ENCODE measurements around the gene CELA3B.

CELA3B gene

DNA sequence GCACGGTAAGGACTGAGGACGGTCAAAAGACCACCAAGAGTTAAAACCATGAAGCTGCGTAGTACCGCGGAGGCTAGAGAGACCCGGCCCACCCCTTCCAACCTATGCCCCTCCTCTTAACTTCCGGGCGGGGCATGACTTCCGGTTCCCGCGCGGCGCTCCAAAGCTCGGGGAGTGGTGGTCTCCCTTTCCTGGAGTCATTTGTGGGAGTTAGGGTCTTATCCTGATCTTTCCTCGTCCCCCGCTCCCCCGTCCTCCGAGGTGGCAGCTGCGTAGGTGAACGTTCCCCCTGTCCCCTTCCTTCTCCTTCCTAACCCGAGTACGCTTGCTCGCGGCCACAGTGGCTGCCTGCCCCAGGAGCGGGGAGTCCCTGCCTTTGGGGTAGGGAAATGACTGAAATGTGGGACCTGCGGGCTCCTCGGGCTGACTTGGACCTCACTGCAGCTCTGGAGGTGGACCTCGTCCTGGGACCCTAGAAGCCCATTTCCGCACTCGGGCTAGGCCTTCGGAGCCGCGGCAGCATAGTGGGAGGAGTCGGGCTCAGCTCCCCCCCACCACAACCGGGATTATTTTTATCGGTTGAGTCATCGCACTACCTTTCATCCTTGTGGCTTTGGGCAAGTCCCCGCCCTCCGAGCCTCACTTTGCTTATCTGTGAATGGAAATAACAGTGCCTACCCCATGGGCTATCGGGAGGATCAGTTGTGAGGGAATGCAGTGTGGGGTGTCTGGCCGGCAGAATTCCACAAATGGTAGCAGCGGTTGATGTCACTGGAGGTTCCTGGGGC lies 48.7 kb downstream of the CELA3B start:
- DNase-seq (ENCODE audit: low read depth in 1 of 2, low spot score in 1 of 2): peak; percentile 84 to 90
- Histone ChIP-seq H3K4me3 (replicated peaks; ENCODE audit: insufficient read depth, low read length) (peak overlapping the region; percentile 81), H3K27ac (replicated peaks) (peak overlapping the region; percentile 96), H3K27me3 (ENCODE audit: insufficient read depth, poor library complexity, severe bottlenecking) (no peaks in the 10 kb centered on the region)
- TF ChIP-seq SPI1 (IDR thresholded peaks at IDR 0.05; ENCODE audit: borderline replicate concordance, low read depth) (no peak), GABPA (IDR thresholded peaks at IDR 0.05; ENCODE audit: low read depth) (peak; percentile 92), POLR2AphosphoS5 (IDR thresholded peaks at IDR 0.05; ENCODE audit: low read depth) (peak; percentile 89; the same call in 1 of the 2 replicates)
- TF ChIP-seq, protein P1, sequence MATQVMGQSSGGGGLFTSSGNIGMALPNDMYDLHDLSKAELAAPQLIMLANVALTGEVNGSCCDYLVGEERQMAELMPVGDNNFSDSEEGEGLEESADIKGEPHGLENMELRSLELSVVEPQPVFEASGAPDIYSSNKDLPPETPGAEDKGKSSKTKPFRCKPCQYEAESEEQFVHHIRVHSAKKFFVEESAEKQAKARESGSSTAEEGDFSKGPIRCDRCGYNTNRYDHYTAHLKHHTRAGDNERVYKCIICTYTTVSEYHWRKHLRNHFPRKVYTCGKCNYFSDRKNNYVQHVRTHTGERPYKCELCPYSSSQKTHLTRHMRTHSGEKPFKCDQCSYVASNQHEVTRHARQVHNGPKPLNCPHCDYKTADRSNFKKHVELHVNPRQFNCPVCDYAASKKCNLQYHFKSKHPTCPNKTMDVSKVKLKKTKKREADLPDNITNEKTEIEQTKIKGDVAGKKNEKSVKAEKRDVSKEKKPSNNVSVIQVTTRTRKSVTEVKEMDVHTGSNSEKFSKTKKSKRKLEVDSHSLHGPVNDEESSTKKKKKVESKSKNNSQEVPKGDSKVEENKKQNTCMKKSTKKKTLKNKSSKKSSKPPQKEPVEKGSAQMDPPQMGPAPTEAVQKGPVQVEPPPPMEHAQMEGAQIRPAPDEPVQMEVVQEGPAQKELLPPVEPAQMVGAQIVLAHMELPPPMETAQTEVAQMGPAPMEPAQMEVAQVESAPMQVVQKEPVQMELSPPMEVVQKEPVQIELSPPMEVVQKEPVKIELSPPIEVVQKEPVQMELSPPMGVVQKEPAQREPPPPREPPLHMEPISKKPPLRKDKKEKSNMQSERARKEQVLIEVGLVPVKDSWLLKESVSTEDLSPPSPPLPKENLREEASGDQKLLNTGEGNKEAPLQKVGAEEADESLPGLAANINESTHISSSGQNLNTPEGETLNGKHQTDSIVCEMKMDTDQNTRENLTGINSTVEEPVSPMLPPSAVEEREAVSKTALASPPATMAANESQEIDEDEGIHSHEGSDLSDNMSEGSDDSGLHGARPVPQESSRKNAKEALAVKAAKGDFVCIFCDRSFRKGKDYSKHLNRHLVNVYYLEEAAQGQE (IDR thresholded peaks at IDR 0.05; ENCODE audit: insufficient replicate concordance, low read depth): peak; percentile 63
- TF ChIP-seq, protein P2, sequence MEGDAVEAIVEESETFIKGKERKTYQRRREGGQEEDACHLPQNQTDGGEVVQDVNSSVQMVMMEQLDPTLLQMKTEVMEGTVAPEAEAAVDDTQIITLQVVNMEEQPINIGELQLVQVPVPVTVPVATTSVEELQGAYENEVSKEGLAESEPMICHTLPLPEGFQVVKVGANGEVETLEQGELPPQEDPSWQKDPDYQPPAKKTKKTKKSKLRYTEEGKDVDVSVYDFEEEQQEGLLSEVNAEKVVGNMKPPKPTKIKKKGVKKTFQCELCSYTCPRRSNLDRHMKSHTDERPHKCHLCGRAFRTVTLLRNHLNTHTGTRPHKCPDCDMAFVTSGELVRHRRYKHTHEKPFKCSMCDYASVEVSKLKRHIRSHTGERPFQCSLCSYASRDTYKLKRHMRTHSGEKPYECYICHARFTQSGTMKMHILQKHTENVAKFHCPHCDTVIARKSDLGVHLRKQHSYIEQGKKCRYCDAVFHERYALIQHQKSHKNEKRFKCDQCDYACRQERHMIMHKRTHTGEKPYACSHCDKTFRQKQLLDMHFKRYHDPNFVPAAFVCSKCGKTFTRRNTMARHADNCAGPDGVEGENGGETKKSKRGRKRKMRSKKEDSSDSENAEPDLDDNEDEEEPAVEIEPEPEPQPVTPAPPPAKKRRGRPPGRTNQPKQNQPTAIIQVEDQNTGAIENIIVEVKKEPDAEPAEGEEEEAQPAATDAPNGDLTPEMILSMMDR (IDR thresholded peaks at IDR 0.05; ENCODE audit: insufficient read depth, low read length): no peak

DNA sequence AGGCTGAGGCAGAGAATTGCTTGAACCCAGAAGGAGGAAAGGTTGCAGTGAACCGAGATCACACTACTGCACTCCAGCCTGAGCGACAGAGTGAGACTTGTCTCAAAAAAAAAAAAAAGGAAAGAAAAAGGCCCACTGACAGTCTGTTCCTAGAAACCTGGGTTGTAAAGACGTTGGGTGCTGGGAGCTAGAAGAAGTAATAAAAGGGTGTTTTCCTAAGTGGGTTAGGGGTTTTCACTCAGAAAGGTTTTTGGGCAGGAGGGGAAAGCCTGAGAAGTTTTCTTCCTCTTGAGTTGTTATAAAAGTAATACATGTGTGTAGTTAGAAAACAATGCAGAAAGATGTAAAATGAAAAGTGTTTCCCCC lies 50.1 kb downstream of the CELA3B start:
- DNase-seq (ENCODE audit: low read depth in 1 of 2, low spot score in 1 of 2): no peak
- Histone ChIP-seq H3K27me3 (ENCODE audit: insufficient read depth, poor library complexity, severe bottlenecking) (no peaks in the 10 kb centered on the region), H3K4me3 (replicated peaks; ENCODE audit: insufficient read depth, low read length) (no peak overlapping the region), H3K27ac (replicated peaks) (no peak overlapping the region)
- TF ChIP-seq POLR2AphosphoS5 (IDR thresholded peaks at IDR 0.05; ENCODE audit: low read depth): no peak
- TF ChIP-seq, protein P2 (IDR thresholded peaks at IDR 0.05; ENCODE audit: insufficient read depth, low read length): no peak
- TF ChIP-seq SPI1 (IDR thresholded peaks at IDR 0.05; ENCODE audit: borderline replicate concordance, low read depth): no peak
- TF ChIP-seq, protein P1 (IDR thresholded peaks at IDR 0.05; ENCODE audit: insufficient replicate concordance, low read depth): no peak
- no peak for TF ChIP-seq GABPA (IDR thresholded peaks at IDR 0.05; ENCODE audit: low read depth)

DNA sequence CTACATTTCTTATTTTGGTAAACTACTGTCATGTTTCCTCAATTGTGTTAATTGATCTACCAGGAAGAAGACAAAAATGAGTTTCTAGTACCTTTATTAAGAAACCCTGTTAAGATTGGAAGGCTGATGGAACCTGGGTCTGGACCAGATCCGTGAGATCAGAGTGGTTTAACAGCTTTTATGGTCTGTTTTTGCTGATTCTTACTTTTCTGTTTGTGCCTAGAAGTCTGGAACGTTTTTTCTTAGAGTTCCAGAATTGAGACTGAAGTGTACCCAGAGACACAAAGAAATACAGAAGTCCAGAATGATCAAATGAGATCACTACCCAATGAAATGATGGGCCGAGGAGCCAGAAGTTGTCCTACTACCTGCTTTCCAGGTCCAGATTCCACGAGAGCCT lies 53.2 kb downstream of the CELA3B start:
- Histone ChIP-seq H3K27ac (replicated peaks) (no peak overlapping the region), H3K27me3 (ENCODE audit: insufficient read depth, poor library complexity, severe bottlenecking) (no peaks in the 10 kb centered on the region), H3K4me3 (replicated peaks; ENCODE audit: insufficient read depth, low read length) (no peak overlapping the region)
- no peak for TF ChIP-seq GABPA (IDR thresholded peaks at IDR 0.05; ENCODE audit: low read depth)
- TF ChIP-seq, protein P1 (IDR thresholded peaks at IDR 0.05; ENCODE audit: insufficient replicate concordance, low read depth): no peak
- TF ChIP-seq, protein P2 (IDR thresholded peaks at IDR 0.05; ENCODE audit: insufficient read depth, low read length): no peak
- no peak for TF ChIP-seq SPI1 (IDR thresholded peaks at IDR 0.05; ENCODE audit: borderline replicate concordance, low read depth)
- TF ChIP-seq POLR2AphosphoS5 (IDR thresholded peaks at IDR 0.05; ENCODE audit: low read depth): no peak
- DNase-seq (ENCODE audit: low read depth in 1 of 2, low spot score in 1 of 2): no peak
